Esophagus squamous epithelium (tissue), 5 donors: Measurements from ENCODE around the gene RAB15. TPM values are rescaled to one million over a fixed set of nuclear protein-coding genes. Genes with fewer than 3 reads are reported as not detected.
A peak's percentile ranks its signal among the peaks of the same experiment; 100 is the strongest.

Experiments used
- DNase-seq: peaks from one replicate; lab custom pipeline; 2025; lab: John Stamatoyannopoulos, UW
- H3K27ac ChIP-seq, 4 donors: fragments of 200-600 bp; sonication (generic); one replicate each; pipeline ENCODE4 v1.5.1; 2016 to 2019; ENCODE audit warnings: mild to moderate bottlenecking in 1 of 4
- H3K27me3 ChIP-seq, 4 donors: fragments of 200-600 bp; sonication (generic); 1 replicate in 3 of 4; 2 replicates in 1 of 4; pipeline versions ENCODE4 v1.5.1 to v1.6.0; 2017 to 2021; ENCODE audit warnings: antibody characterized with exemption in 1 of 4
- H3K36me3 ChIP-seq, 3 donors: fragments of 200-600 bp; sonication (generic); one replicate each; pipeline ENCODE4 v1.5.1; 2016 to 2019
- H3K4me1 ChIP-seq, 3 donors: fragments of 200-600 bp; sonication (generic); one replicate each; pipeline ENCODE4 v1.5.1; 2017 to 2019
- H3K4me3 ChIP-seq, 4 donors: fragments of 200-600 bp; sonication (generic); 1 replicate in 3 of 4; 2 replicates in 1 of 4; pipeline ENCODE4 v1.5.1; 2016 to 2019; ENCODE audit warnings: mild to moderate bottlenecking in 2 of 4, moderate library complexity in 1 of 4
- H3K9me3 ChIP-seq, 3 donors: fragments of 200-600 bp; sonication (generic); one replicate each; pipeline ENCODE4 v1.5.1; 2016 to 2019
- POLR2A ChIP-seq, 4 donors: fragments of 450-650 bp; IDR thresholded peaks; one replicate each; pipeline ENCODE4 v1.6.1; 2017; ENCODE audit warnings: antibody characterized with exemption in 4 of 4, mild to moderate bottlenecking in 4 of 4, moderate library complexity in 3 of 4
- WGBS, 2 donors: methylation state at CpG; one replicate each; pipeline ENCODE4 v1.1.5; 2018; 5-methylcytosine and 5-hydroxymethylcytosine counted together
- intact Hi-C: fragments of 100-400 bp; cut with DNase I; formaldehyde crosslinking; loops from one replicate; pipeline ENCODE4 v1.15.0; 2022
- total RNA-seq, 4 donors: library from RNA; depleted of rRNA; stranded (reverse); fragments of >200 nt; gene quantifications; one replicate each; pipeline ENCODE4 v1.1.0, GENCODE V29; 2016
- TF ChIP-seq, protein P1 (sequence below), 6 experiments: fragments of 450-650 bp in 4 of 6; fragments of 200-600 bp in 2 of 6; sonication (generic) in 2 of 6; IDR thresholded peaks; one replicate each; pipeline ENCODE4 v1.5.1; 2016 to 2019; ENCODE audit warnings: antibody characterized with exemption in 6 of 6, mild to moderate bottlenecking in 4 of 6, moderate library complexity in 4 of 6
- donor health status: DM: yes; HTN: yes; CAD: no.

Gene RAB15
- total RNA-seq, 4 donors from 2014 or later = 2.5 to 7.0 (median 5.2) TPM

DNA sequence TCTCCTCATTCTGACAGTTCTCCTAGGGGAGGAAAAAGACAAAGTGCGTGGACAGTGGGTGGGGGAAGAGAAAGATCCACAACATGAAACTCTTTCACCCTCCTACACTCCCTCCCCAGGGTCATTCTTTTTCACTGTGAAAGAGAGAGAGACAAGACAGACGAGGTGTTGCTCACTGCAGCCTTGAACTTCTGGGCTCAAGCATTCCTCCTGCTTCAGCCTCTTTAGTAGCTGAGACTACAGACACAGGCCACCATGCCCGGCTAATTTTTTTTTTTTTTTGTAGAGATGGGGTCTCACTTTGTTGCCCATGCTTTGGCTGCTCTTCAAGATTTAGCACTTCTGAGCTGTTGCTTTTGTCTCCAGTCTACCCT lies 32.3 kb downstream of the RAB15 start:
- no peak for DNase-seq
- TF ChIP-seq POLR2A (IDR thresholded peaks at IDR 0.05) = no peak
- TF ChIP-seq, protein P1, sequence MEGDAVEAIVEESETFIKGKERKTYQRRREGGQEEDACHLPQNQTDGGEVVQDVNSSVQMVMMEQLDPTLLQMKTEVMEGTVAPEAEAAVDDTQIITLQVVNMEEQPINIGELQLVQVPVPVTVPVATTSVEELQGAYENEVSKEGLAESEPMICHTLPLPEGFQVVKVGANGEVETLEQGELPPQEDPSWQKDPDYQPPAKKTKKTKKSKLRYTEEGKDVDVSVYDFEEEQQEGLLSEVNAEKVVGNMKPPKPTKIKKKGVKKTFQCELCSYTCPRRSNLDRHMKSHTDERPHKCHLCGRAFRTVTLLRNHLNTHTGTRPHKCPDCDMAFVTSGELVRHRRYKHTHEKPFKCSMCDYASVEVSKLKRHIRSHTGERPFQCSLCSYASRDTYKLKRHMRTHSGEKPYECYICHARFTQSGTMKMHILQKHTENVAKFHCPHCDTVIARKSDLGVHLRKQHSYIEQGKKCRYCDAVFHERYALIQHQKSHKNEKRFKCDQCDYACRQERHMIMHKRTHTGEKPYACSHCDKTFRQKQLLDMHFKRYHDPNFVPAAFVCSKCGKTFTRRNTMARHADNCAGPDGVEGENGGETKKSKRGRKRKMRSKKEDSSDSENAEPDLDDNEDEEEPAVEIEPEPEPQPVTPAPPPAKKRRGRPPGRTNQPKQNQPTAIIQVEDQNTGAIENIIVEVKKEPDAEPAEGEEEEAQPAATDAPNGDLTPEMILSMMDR (IDR thresholded peaks at IDR 0.05) = no peak
- intact Hi-C loops = no loop called here
- Histone ChIP-seq H3K4me3 (no peak overlapping the region), H3K4me1 (peaks cover 13 to 87% (median 20%) of the 10 kb centered on the region in 3 donors), H3K27ac (peak overlapping the region in 2 of 4 donors; percentile 87 to 89), H3K36me3 (peaks cover 0 to 53% (median 2%) of the 10 kb centered on the region in 3 donors), H3K9me3 (no peaks in the 10 kb centered on the region), H3K27me3 (no peaks in the 10 kb centered on the region)
- WGBS, 2 donors = 79 to 85% methylated on average over 3 of the region's 3 CpGs

DNA sequence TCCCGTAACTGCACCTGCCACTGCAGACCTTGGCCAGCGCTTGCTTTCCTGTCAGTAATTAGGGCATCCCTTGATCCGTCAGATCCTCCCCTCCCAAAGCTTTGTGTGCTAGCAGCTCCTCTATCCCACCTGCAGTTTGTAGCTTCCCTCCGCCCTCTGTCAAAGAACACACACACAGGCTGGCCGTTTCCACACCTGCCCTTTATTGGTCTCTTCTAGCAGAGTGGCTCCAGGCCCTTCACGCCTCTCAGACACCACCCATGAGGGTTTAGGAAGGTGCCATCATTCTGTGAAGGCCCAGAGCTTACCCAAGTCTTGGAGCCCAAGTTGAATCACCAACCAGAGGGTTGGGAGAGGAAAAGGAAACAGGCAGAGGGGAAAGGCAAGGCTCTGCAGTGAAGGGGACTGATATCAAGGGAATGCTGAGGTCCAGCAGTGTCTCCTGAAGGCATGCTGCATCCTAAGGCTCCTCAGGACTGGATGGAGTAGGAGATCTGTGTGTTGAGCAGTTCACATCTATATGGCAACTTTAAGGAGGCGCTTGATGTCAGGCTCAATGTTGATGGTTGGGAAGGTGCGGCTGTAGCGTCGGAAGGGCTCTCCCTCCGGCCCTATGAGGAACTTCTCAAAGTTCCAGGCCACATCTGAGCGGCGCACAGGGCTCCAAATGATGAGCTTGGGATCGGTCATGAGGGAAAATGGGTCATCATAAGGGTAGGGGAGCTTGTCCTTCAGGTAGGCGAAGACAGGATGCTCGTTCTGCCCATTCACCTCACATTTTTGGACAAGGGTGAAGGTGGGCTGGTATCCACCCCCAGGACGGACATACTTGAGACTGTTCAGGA lies 32.9 kb downstream of the RAB15 start:
- TF ChIP-seq POLR2A (IDR thresholded peaks at IDR 0.05) = no peak
- TF ChIP-seq, protein P1 (IDR thresholded peaks at IDR 0.05) = no peak
- Histone ChIP-seq H3K9me3 (no peaks in the 10 kb centered on the region), H3K27ac (no peak overlapping the region), H3K4me1 (peaks cover 13 to 85% (median 19%) of the 10 kb centered on the region in 3 donors), H3K4me3 (no peak overlapping the region), H3K36me3 (peaks cover 0 to 59% (median 2%) of the 10 kb centered on the region in 3 donors), H3K27me3 (no peaks in the 10 kb centered on the region)
- DNase-seq = no peak
- WGBS, 2 donors = 87 to 91% methylated on average over 15 to 16 of the region's 17 CpGs
- intact Hi-C loops = no loop called here

DNA sequence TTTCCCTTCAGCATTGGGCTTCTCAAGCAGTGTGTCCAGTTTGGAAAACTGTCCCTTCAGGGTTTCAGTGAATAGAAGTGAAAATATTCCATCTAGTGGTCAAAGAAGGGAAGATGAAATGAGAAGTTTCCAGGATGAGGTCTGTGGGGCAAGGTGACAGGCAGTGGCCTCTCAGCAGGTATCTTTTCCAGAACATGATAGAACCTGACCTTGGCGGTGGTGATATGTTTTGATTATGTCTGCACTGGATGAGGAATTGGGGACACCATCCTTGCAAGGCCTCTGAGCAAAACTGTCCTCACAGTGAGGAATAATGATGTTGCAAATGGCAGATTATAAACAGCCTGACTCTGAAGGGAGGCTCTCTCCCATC lies 34.3 kb downstream of the RAB15 start:
- H3K27ac ChIP-seq = no peak overlapping the region
- no peak overlapping the region for H3K4me3 ChIP-seq
- no peaks in the 10 kb centered on the region for H3K27me3 ChIP-seq
- peaks cover 4 to 71% (median 7%) of the 10 kb centered on the region in 3 donors for H3K4me1 ChIP-seq
- no peak for TF ChIP-seq POLR2A (IDR thresholded peaks at IDR 0.05)
- TF ChIP-seq, protein P1 (IDR thresholded peaks at IDR 0.05) = peak in 3 of 6 experiments; percentile 16 to 33 (median 33)
- intact Hi-C loops = no loop called here
- DNase-seq = no peak
- WGBS, 2 donors = 80 to 100% methylated on average over 1 of the region's 1 CpG
- peaks cover 0 to 73% (median 2%) of the 10 kb centered on the region in 3 donors for H3K36me3 ChIP-seq
- no peaks in the 10 kb centered on the region for H3K9me3 ChIP-seq

DNA sequence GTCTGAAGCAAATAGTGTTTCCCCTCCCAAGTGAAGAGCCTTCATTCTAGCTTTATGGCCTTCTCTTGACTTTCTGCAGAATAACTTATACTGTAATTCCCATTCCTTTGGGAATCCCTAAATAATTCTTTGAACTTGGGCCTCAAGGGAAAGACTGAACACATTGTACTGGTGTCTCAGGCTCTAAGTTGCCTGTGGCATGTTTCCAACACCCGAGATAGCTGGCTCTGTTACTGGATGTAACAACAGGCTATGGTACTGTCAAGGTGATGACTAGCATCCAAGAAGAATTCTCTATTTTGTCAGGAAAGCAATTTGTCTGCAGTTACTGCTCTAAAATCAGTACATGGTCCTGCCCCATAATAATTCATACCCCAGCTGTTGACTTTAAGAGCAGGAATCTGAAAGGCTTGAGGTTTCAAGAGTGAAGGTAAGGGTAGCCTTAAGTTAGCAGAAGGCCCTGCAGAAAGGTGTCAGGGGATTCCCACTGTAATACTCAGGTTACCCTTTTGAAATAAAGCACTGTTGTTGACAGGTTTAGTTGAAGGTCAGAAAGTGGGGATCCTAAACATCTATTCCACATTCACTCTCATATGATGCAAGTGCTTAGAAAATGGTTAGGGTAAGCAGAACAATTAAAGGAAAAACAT lies 34.8 kb downstream of the RAB15 start:
- H3K9me3 ChIP-seq = no peaks in the 10 kb centered on the region
- no peak overlapping the region for H3K27ac ChIP-seq
- no CpG with 5 or more reads among the region's 1 CpG for WGBS, 2 donors
- no peak for DNase-seq
- no peaks in the 10 kb centered on the region for H3K27me3 ChIP-seq
- H3K36me3 ChIP-seq = peaks cover 0 to 78% (median 3%) of the 10 kb centered on the region in 3 donors
- H3K4me1 ChIP-seq = peaks cover 4 to 66% (median 7%) of the 10 kb centered on the region in 3 donors
- no peak overlapping the region for H3K4me3 ChIP-seq
- TF ChIP-seq, protein P1 (IDR thresholded peaks at IDR 0.05) = no peak
- no peak for TF ChIP-seq POLR2A (IDR thresholded peaks at IDR 0.05)
- intact Hi-C loops = no loop called here

DNA sequence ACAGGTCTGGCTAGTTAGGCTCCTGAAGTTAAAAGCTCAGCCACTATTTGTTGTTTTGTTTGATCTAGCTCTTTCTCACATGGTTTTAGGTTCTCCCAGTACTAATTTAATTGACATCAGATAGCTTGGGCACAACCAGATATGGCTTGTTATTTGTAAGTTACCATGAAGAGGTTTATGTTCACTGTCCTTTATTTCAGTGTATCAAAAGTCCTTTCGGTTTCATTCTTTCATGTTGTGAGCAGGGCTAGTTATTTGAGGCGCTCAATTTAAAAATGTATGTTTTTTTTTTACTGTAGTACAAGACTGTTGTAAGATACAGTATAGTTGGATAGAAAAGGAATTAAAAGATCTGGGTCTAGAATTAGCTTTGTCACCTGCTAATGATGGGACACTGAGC lies 36.6 kb downstream of the RAB15 start:
- 76 to 88% methylated on average over 2 of the region's 2 CpGs for WGBS, 2 donors
- H3K4me1 ChIP-seq = peaks cover 0 to 58% (median 7%) of the 10 kb centered on the region in 3 donors
- H3K36me3 ChIP-seq = peaks cover 0 to 83% (median 8%) of the 10 kb centered on the region in 3 donors

More for the DNA sequence above, 36.6 kb downstream of the RAB15 start:
- no peaks in the 10 kb centered on the region for H3K27me3 ChIP-seq
- TF ChIP-seq POLR2A (IDR thresholded peaks at IDR 0.05) = no peak
- TF ChIP-seq, protein P1 (IDR thresholded peaks at IDR 0.05) = no peak
- no peaks in the 10 kb centered on the region for H3K9me3 ChIP-seq
- H3K27ac ChIP-seq = peak overlapping the region in 1 of 4 donors; percentile 0
- no peak for DNase-seq
- no peak overlapping the region for H3K4me3 ChIP-seq
- intact Hi-C loops = no loop called here
